Immature natural killer cell (primary cell): ENCODE results near the gene MRPS27. TPM values are rescaled to one million over a fixed set of nuclear protein-coding genes. Genes with fewer than 3 reads are reported as not detected.

ENCODE experiments used
- DNase-seq, 3 donors: peaks; one replicate each; pipeline ENCODE4 v3.0.0; 2022; ENCODE audit warnings: mixed read lengths in 1 of 3
- H3K27ac Mint-ChIP-seq, 6 donors: one replicate each; pipeline ENCODE4 v1.8.0; 2020; ENCODE audit warnings: mixed read lengths in 6 of 6, mild to moderate bottlenecking in 5 of 6, inconsistent platforms in 4 of 6, moderate library complexity in 3 of 6
- H3K27me3 Mint-ChIP-seq, 3 donors: one replicate each; pipeline ENCODE4 v1.8.0; 2020 to 2021; ENCODE audit warnings: low read depth in 3 of 3, mild to moderate bottlenecking in 3 of 3, mixed read lengths in 3 of 3, moderate library complexity in 3 of 3, inconsistent platforms in 1 of 3
- H3K36me3 Mint-ChIP-seq, 3 donors: one replicate each; pipeline ENCODE4 v1.8.0; 2020; ENCODE audit warnings: mixed read lengths in 3 of 3, inconsistent platforms in 2 of 3, mild to moderate bottlenecking in 2 of 3
- H3K4me1 Mint-ChIP-seq, 2 donors: one replicate each; pipeline ENCODE4 v1.8.0; 2020; ENCODE audit warnings: inconsistent platforms in 2 of 2, mild to moderate bottlenecking in 2 of 2, mixed read lengths in 2 of 2, moderate library complexity in 1 of 2
- H3K4me3 Mint-ChIP-seq, 5 donors: one replicate each; pipeline ENCODE4 v1.8.0; 2020; ENCODE audit warnings: mild to moderate bottlenecking in 5 of 5, mixed read lengths in 5 of 5, inconsistent platforms in 3 of 5, moderate library complexity in 3 of 5
- H3K9me3 Mint-ChIP-seq, 6 donors: one replicate each; pipeline ENCODE4 v1.8.0; 2020; ENCODE audit warnings: mild to moderate bottlenecking in 6 of 6, mixed read lengths in 6 of 6, inconsistent platforms in 4 of 6, moderate library complexity in 3 of 6
- polyA plus RNA-seq, 3 donors: library from polyadenylated mRNA; unstranded; fragments of 300-500 nt; fragmentation: Illumina TruSeq; gene quantifications; one replicate each; pipeline ENCODE4 v1.2.3, GENCODE V29; 2021

Gene MRPS27
- polyA plus RNA-seq, 3 donors from 2014 or later = 25.3 to 58.3 (median 40.9) TPM

DNA sequence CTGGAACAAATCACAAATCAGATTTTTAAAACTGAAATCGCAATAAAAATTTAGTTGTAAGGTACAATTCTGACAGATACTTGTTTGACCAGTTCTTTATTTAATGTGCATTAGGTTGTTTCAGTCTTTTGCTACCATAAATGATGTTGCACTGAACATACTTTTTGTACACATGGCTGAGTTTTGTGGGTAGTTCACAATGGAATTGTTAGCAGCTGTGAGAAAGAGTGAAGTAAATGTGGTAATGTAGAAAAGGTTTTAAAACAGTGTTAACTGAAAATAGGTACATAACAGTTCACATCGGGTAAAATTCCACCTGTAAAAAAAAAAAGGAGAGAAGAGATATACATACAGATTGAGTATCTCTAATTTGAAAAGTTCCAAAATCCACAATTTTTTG is 25.6 kb downstream of the MRPS27 start:
- H3K4me1 Mint-ChIP-seq = peaks cover 15 to 25% of the 10 kb centered on the region in 2 donors
- no peak overlapping the region for H3K4me3 Mint-ChIP-seq
- peaks cover 7 to 24% (median 17%) of the 10 kb centered on the region in 3 donors for H3K36me3 Mint-ChIP-seq
- no peak overlapping the region for H3K27ac Mint-ChIP-seq
- no peaks in the 10 kb centered on the region for H3K9me3 Mint-ChIP-seq
- no peak for DNase-seq
- peaks cover 0 to 4% (median 0%) of the 10 kb centered on the region in 3 donors for H3K27me3 Mint-ChIP-seq

DNA sequence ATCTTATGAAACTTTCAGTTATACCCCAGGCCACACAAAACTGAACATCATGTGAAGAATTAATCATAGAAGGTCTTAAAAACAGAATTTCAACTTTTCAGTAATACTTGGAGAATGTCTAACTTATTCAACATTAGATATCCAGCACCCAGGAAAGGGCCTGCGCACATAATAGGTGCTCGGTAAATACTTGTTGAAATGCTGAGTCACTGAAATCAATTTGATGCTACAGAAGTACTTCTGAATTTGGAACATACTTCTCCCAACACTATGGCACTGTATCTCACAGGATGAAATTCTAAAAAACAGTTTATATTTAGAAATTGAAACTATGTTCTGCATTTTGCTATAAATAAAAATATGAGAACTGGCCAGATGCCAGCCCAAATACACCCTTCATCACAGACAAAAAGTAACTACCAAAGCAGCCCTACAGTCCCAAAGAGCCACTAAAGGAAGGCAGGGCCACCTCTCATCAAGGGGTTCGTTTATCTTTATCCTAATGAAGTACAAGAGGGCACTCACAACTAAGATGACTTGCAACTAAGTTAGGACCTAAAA is 26.5 kb downstream of the MRPS27 start:
- Mint-ChIP-seq H3K36me3 (peaks cover 10 to 29% (median 17%) of the 10 kb centered on the region in 3 donors), H3K4me3 (no peak overlapping the region), H3K27ac (no peak overlapping the region), H3K4me1 (peaks cover 8 to 16% of the 10 kb centered on the region in 2 donors), H3K27me3 (no peaks in the 10 kb centered on the region), H3K9me3 (no peaks in the 10 kb centered on the region)
- DNase-seq = no peak

DNA sequence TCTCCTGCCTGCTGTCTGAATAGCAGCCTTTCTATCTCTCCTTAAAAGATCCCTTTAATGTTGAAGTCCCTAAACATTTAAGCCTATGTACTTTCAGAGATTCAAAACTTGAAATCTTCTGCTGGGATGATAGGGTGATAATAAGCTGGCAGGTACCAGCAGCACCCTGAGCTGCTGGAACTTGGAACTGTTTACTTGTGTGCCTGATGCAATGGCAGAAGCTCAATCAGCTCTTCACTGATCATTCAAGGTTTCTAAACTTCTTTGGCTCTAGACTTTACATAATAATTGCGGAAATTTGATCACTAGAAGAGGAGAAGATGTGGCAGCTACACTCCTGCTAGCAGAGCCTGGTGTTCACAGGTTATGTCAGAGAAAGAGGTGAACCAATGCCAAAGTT is 27.6 kb downstream of the MRPS27 start:
- Mint-ChIP-seq H3K36me3 (peaks cover 12 to 37% (median 23%) of the 10 kb centered on the region in 3 donors), H3K4me3 (no peak overlapping the region), H3K9me3 (no peaks in the 10 kb centered on the region), H3K27me3 (no peaks in the 10 kb centered on the region), H3K27ac (no peak overlapping the region), H3K4me1 (peaks cover 2 to 6% of the 10 kb centered on the region in 2 donors)
- no peak for DNase-seq

DNA sequence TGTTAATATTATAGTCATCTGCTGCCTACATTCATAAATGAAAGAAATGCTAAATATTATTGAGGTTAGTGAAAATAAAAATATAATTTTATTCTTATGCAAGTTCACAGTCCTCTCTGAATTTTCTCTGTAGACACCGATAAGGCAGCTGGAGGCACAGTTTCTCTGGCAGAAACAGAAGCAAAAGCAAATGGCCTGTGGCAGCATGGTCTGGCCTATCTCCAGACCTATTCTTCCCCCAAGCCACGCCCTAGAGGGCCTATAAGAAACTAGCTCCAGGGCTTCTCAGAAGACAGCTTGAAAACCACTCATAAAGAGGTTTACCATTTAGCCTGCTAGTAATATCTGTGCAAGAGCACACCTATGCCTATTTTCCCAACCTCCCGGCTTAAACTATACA is 28.4 kb downstream of the MRPS27 start:
- Mint-ChIP-seq H3K4me1 (no peaks in the 10 kb centered on the region), H3K27ac (no peak overlapping the region), H3K9me3 (no peaks in the 10 kb centered on the region), H3K27me3 (no peaks in the 10 kb centered on the region), H3K36me3 (peaks cover 12 to 37% (median 27%) of the 10 kb centered on the region in 3 donors), H3K4me3 (no peak overlapping the region)
- no peak for DNase-seq

DNA sequence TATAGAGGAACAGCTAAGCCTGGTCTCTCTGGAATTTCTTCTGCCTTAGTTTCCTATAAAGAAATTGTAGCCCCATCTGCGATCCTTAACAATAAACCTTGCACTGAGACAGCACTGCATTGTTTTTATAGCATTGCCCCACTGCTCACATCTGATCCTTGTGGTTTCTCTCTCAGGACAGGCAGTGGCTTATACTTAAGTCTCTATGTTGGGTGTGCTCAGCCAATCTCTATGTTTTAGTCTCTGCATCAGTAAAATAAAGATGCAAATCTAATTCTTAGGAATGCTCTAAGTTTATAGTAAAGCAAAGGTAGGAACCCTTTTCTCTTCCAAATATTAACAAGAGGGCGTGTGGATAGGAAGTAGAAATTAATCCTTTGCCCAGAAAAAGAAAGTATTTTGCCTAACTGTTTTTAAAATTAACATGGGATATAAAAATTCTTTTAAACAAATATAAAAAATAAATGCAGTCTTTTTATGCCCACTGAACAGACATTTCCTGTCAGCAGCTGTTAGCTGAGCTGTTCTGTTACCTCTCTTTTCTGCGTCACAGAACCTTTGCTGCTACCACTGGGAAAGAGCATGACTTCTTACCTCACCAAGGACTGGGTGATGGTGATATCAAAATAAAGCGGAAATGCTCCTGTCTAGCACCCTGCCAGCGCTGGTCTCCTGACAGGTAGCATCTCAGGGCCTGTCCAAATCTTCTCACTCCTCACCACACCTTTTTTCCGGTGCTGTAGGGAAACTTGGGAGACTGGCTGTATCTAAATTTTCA is 29.5 kb downstream of the MRPS27 start:
- H3K9me3 Mint-ChIP-seq = no peaks in the 10 kb centered on the region
- no peak overlapping the region for H3K27ac Mint-ChIP-seq
- H3K36me3 Mint-ChIP-seq = peaks cover 12 to 32% (median 27%) of the 10 kb centered on the region in 3 donors

DNA sequence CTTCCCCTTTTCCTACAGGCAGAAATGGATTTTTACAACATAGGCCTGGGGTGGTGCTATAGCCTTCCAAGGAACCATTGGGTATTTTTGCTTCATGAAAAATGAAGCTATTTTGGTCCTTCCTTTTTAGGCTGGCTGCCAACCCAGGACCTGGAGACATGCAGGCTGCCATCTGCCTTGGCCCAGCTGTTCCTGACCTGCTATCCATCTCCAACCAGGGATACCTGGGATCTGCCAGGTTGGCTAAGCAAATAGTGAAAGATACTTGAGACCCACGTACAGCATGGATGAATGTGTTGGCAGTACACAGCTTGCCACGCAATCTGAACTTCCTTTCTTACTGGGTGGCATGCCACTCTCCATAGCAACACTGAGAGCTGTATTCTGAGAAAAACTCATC is 31.1 kb downstream of the MRPS27 start:
- Mint-ChIP-seq H3K9me3 (no peaks in the 10 kb centered on the region), H3K4me3 (no peak overlapping the region), H3K36me3 (peaks cover 5 to 25% (median 20%) of the 10 kb centered on the region in 3 donors), H3K4me1 (no peaks in the 10 kb centered on the region), H3K27ac (no peak overlapping the region), H3K27me3 (no peaks in the 10 kb centered on the region)
- DNase-seq = no peak

More for the DNA sequence above, 29.5 kb downstream of the MRPS27 start:
- Mint-ChIP-seq H3K4me3 (no peak overlapping the region), H3K27me3 (no peaks in the 10 kb centered on the region), H3K4me1 (no peaks in the 10 kb centered on the region)
- no peak for DNase-seq

DNA sequence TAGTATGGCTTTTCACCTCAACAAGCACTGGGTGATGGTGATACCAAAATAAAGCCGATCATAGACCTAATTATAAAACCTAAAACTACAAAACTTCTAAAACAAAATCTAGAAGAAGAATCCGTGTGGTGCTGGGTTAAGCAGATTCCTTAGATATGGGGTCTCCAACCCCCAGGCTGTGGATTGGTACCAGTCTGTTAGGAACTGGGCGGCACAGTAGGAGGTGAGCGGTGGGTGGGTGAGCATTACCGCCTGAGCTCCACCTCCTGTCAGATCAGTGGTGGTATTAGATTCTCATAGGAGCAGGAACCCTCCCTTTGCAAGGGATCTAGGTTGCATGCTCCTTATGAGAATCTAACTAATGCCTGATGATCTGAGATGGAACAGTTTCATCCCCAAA is 33.2 kb downstream of the MRPS27 start:
- H3K27ac Mint-ChIP-seq = no peak overlapping the region
- H3K27me3 Mint-ChIP-seq = no peaks in the 10 kb centered on the region
- H3K4me3 Mint-ChIP-seq = no peak overlapping the region
- no peak for DNase-seq
- no peaks in the 10 kb centered on the region for H3K9me3 Mint-ChIP-seq
- peaks cover 10 to 27% (median 25%) of the 10 kb centered on the region in 3 donors for H3K36me3 Mint-ChIP-seq
- no peaks in the 10 kb centered on the region for H3K4me1 Mint-ChIP-seq

DNA sequence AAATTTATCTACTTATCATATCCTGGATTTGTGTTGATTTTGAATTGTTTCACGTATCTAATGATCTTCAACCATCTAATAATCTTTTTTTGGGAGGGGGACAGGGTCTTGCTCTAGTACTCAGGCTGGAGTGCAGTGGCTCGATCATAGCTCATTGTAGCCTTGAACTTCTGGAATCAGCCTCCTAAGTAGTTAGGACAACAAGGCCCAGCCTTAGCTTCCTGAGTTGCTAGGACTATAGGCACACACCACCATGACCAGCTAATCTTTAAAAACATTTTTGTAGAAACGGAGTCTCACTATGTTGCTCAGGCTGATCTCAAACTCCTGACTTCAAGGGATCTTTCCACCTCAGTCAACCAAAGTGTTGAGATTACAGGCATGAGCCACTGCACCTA is 34.6 kb downstream of the MRPS27 start:
- Mint-ChIP-seq H3K4me3 (no peak overlapping the region), H3K4me1 (no peaks in the 10 kb centered on the region), H3K36me3 (peaks cover 10 to 28% (median 25%) of the 10 kb centered on the region in 3 donors), H3K27me3 (no peaks in the 10 kb centered on the region), H3K9me3 (no peaks in the 10 kb centered on the region), H3K27ac (no peak overlapping the region)
- DNase-seq = no peak

DNA sequence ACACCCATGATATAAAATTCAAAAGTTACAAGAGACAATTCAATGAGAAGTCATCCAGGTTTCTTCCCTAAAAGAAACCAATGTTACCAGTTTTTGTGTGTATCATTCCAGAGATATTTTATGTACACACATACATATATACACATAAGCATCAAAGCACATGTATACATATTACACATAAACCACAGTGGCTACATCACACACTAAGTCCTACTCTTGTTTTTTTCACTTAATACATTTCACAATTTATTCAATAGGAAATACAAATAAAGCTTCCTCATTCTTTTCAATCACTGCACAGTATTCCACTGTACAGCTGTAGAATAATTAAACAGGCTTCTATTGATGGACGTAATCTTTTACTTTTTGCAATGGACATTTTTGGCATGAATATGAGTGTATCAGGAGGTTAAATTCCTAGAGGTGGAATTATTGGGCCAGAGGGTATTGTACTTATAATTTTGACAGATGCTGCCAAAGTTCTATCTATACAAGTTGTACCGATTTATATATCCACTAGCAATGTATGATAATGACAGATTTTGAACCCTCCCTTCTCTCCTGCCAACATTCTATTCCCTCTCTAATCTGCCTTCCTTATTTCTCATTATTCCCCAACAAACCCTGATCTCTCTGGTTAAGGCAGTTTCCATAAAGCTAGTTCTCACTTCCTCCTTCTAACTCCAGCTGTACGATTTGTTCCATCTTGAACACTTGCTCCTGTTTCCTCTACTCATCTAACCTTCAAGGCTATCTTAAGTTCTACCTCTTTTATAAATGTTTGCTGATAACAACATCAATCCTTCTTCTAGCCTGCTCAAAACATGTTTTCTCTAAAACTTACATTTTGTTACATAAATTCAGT is 35.2 kb downstream of the MRPS27 start:
- Mint-ChIP-seq H3K9me3 (no peaks in the 10 kb centered on the region), H3K27me3 (no peaks in the 10 kb centered on the region), H3K27ac (no peak overlapping the region), H3K4me1 (no peaks in the 10 kb centered on the region), H3K4me3 (no peak overlapping the region), H3K36me3 (peaks cover 10 to 25% (median 21%) of the 10 kb centered on the region in 3 donors)
- no peak for DNase-seq

DNA sequence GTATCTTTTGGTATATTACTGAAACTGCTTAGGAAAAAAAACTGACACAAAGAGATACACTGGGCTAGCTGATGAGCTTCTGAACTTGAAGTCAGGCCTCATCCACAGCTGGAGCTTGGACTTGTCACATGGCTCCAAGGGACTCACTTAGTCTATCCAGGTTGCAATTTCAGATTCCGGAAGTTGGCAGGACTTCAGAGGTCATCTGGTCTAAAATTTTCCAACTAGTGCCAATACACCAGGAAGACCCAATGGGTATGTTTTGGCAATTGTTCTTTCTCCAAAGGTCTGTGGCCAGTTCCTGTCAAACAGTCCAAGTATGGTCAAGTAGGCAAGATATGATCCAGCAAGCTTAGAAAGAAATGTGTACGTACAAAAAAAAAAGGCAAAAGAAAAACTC is 36.7 kb downstream of the MRPS27 start:
- no peak for DNase-seq
- Mint-ChIP-seq H3K36me3 (peaks cover 7 to 28% (median 18%) of the 10 kb centered on the region in 3 donors), H3K9me3 (no peaks in the 10 kb centered on the region), H3K4me3 (no peak overlapping the region), H3K27ac (no peak overlapping the region), H3K4me1 (no peaks in the 10 kb centered on the region), H3K27me3 (peaks cover 0 to 2% (median 0%) of the 10 kb centered on the region in 3 donors)

DNA sequence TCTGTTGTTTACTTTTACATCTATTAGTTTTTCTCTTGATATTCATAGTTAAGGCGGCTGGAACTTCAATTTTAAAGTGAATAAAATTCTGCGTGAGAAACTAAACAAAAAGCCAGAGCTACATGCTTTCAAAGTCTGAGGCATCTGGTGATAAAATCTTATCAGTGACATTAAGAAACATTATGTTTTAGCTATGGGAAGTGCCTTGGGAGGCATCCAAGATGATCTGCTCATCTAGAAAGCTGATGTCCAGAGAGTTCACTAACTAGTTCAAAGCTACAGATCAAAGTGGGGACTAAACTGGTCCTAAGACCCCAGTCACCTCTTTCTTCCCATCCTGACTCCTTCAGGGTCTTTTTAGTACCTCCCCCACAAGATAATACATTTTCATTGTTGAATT is 37.2 kb downstream of the MRPS27 start:
- no peak for DNase-seq
- peak overlapping the region in 1 of 6 donors; percentile 9 for H3K27ac Mint-ChIP-seq
- peaks cover 7 to 27% (median 18%) of the 10 kb centered on the region in 3 donors for H3K36me3 Mint-ChIP-seq
- peaks cover 0 to 2% (median 0%) of the 10 kb centered on the region in 3 donors for H3K27me3 Mint-ChIP-seq
- no peak overlapping the region for H3K4me3 Mint-ChIP-seq
- H3K9me3 Mint-ChIP-seq = no peaks in the 10 kb centered on the region
- H3K4me1 Mint-ChIP-seq = no peaks in the 10 kb centered on the region

DNA sequence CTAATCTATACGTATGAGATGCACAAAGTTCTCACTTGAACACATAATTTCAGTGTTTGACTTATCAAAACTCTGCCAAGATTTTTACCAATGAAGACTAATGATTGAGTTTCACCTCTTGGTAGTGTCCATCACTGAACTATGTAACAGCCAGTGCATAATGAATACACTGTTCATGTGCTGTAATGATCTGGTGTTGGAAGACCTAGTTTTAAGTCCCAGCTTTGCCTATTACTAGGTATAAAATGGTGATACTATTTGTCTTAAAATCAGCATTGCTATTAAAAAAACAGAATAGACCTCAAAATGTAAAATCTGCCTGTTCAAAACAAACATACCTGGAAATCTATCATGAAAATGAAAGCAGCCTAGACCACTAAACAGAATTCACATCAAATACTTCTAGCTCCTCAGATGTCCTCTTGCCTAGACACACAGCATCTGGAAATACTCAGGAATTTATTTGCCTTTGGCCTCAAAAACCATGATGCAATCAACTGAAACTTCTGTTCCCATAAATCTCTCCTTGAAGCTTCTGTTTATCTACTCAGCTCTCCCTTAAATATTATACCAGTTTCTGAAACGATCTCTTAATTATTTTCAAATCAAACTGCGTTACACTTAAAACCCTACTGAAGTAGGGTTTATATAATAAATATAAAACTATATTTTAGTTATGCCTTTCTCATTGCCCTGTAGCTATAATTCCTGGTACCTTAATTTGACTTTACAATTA is 38.1 kb downstream of the MRPS27 start:
- Mint-ChIP-seq H3K27ac (peak overlapping the region in 1 of 6 donors; percentile 39), H3K4me1 (no peaks in the 10 kb centered on the region), H3K9me3 (no peaks in the 10 kb centered on the region), H3K36me3 (peaks cover 7 to 23% (median 16%) of the 10 kb centered on the region in 3 donors), H3K27me3 (peaks cover 0 to 2% (median 0%) of the 10 kb centered on the region in 3 donors), H3K4me3 (no peak overlapping the region)
- DNase-seq = no peak

DNA sequence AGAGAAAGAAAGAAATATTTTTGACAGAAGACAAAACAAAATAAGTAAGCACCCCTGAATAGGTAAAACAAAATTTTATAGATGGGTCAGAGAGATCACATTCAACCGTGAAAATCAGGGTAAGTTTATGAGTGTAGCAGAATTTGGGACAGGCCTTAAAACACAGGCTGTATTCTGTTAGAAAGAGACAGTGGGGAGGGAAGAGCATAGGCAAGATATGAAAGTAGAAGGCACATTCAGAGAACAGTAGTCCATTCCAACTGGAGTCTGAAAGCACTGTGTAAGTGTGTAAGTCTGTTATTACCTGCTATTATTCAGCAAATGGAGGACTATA is 38.6 kb downstream of the MRPS27 start:
- H3K4me3 Mint-ChIP-seq = no peak overlapping the region
- no peak for DNase-seq
- no peaks in the 10 kb centered on the region for H3K4me1 Mint-ChIP-seq
- H3K27ac Mint-ChIP-seq = no peak overlapping the region
- no peaks in the 10 kb centered on the region for H3K9me3 Mint-ChIP-seq
- peaks cover 0 to 2% (median 0%) of the 10 kb centered on the region in 3 donors for H3K27me3 Mint-ChIP-seq
- peaks cover 7 to 22% (median 17%) of the 10 kb centered on the region in 3 donors for H3K36me3 Mint-ChIP-seq
